Activated naive CD4-positive, alpha-beta T cell treated with anti-CD3 and anti-CD28 coated beads, Interleukin-2, amount 50 U/mL, for 16 hours (primary cell): ENCODE data around the gene MROH2B.

Source experiments
- DNase-seq: peaks from one replicate; pipeline ENCODE4 v3.0.0-alpha.2; 2020

The MROH2B gene

DNA sequence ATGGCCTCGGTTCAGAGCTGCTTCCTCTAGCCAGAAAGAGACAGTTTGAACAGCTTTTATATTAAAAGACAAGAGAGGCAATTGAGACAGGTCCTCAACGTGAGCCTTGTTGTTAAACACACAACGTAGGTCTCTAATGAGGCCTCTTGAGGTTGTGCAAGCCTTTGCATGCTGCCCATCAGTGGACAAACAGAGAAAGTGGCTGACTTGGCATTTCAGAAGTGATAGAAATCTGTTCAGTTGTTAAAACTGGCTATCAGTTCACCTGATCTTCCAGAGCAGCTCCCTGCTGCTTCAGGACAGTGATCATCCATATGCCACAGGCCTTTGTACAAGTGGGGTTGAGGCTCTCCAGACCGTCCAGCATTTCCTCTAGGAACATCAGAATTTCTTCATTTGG is 58.8 kb downstream of the MROH2B start:
- no peak for DNase-seq

- DNase-seq: no peak
These were observed 60.6 kb downstream of the MROH2B start for GRCh38 chr5:41010572-41010971.

- no peak for DNase-seq
These were observed 61.9 kb downstream of the MROH2B start for GRCh38 chr5:41009232-41009631.

DNA sequence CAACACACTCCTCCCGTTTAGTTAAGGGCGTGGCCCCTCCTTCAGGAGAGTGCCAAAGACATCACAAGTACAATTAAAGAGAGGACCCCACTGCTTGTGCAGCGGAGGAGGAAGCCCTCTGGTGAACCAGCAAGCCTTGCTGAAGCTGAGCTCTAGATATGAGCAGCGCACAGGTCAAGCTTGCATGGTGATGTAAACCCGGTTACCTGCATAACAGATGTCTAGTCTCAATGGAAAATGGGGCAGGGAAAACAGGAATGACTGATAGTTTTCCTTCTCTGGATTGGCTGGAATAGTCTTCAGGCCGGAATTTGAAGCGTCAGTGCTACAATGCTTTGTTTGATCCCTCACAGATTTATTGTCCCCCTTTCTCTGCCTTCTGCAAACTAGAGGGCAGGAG is 66.2 kb downstream of the MROH2B start:
- DNase-seq: no peak

DNA sequence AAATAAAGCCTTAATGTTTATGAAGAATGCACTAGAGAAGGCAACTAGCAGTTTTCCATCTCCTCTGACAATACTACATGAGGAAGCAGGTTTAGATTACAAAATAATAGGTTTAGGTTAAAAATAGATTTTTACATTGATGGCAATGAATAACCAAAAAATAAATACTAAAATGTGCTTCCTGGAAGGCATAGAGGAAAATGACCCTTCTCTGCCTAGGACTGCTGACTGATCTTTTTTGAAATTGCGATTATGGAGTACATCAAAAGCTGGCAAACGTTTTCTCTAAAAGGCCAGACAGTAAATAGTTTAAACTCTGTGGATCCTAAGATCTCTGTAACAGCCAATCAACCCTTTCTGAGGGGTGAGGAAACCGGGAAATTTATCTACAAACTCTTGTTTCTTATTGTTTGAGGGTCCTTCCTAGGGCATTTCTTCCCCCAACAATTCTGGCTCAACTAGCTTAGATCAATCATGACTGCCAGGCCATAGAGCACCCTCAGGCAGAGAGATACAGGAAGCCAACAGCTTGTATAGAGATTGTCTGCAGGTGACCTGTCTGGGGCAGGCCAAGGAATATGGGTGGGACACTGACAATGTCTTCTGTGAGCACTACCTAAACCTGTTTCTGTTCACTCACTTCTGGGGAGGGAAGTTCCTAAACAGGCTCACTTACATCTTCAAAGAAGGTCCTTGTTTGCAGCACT is 67.3 kb downstream of the MROH2B start:
- no peak for DNase-seq

GRCh38 chr5:40999966-41000365 is 71.2 kb downstream of the MROH2B start:
- no peak for DNase-seq

GRCh38 chr5:40999142-40999541 is 72.0 kb downstream of the MROH2B start:
- DNase-seq: no peak

GRCh38 chr5:40995801-40996586 is 75.1 kb downstream of the MROH2B start:
- DNase-seq: no peak

- DNase-seq: no peak
These were observed 79.1 kb downstream of the MROH2B start for GRCh38 chr5:40991981-40992559.

DNA sequence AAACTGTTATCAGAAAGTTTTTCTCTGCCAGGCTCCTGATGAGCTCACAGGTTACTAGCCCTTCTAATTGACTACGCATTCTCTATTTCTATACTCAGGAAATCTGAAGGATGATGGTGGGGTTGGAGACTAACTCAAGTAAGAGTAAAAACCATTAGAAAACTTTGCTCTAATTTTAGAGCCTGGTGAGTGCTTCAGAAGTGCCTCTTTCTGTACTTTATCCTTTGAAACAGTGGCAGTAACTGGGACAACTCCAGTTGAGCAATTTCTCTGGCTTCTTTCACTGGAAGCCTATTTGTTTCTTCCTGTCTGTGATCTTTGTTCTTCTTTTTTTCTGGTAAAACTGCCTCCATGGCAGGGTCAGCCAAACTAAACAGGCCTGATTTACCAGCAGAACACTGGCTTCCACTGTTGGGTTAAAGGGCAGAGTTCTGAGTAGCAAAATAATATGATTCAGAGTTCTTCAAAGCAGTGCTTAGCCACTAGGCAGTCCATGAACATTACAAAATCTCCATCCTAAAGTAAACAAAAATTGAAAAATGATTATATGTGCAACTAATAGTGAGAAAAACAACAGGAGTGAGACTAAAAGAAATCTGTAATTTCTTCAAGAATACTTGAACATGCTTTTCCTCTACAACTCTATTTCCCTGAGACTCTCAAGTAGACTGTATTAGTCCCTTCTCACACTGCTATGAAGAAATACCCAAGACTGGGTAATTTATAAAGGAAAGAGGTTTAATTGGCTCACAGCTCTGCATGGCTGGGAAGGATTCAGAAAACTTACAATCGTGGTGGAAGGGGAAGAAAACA is 79.8 kb downstream of the MROH2B start:
- DNase-seq: no peak

DNA sequence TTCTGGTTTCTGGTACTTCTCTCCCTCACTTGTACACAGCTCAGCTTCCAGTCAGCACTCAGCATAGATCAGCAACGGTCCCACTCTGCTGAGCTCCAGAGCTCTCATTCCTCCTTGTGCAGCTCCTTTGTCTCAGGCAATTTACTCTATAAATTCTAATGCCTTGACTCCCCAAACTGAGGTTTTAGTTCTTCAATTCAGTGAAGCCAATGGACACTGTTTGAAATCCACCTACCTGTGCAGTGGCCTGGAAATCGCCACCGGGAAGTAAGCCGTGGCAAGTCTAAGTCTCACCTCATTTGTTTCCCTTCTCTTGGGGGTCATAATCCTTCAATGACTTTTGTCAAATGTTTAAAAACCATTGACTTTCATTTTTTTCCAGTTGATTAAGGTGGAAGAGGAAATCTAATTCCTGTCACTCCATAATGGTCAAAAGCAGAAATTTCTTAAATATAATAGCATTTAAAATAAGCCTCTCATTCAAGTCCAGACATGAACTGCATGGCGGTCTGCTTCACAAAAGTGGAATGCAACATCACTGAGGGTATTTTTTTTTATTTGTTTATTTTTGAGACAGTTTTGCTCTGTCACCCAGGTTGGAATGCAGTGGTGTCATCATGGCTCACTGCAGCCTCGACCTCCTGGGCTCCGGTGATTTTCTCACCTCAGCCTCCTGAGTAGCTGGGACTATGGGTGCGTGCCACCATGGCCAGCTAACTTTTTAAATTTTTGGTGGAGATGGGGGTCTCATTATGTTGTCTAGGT is 82.2 kb downstream of the MROH2B start:
- no peak for DNase-seq

DNA sequence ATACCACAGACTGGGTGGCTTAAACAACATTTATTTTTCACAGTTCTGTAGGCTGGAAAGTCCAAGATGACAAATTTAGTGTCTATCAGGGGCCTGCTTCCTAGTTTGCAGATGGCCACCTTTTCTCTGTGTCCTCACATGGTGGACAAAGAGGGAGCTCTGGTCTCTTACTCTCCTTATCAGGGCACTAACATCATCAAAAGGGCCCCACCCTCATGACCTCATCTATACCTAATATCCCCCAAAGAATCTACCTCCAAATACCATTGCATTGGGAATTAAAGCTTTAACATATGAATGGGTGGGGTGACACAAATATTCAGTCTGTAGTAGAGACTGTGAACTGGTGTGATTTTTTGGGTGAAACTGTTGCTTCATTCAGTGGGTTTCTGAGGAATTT is 83.8 kb downstream of the MROH2B start:
- DNase-seq: no peak

DNA sequence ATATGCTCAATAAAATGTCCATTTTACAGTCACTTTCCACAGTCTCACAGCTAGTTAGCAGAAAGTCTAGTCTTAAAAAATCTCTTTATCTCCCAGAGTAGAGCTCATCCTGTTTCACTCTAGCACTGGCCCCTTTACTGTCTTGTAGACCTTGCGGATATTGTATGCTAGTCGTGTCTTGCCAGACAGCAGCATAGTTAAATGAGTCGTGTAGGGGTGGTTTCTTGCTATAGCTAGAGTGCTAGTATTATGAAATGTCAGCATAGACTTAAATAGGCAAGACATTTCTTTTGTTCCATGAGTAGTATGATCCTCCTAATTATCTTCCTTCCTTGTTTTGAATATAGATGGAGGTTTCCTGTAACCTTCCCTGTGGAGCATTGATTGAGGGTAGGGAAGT is 84.5 kb downstream of the MROH2B start:
- no peak for DNase-seq

DNA sequence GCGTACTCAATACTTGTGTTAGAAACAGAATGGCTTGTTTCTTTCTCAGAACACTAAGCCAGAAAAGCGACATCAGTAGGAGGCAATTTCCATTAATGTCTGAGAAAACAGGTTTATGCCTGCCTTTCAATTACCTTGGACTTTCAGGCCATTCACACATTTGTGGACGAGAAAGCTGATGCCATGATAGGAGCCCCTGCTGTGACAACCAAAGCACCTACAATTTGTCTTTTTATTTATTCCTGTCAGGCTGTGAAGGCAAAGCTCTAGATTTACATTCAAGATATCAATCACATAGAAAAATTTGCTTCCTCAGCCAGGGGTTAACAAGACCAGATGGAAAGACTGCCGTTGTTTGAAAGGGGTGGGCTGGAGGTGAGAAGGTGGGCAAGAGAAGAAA is 85.6 kb downstream of the MROH2B start:
- DNase-seq: no peak

DNA sequence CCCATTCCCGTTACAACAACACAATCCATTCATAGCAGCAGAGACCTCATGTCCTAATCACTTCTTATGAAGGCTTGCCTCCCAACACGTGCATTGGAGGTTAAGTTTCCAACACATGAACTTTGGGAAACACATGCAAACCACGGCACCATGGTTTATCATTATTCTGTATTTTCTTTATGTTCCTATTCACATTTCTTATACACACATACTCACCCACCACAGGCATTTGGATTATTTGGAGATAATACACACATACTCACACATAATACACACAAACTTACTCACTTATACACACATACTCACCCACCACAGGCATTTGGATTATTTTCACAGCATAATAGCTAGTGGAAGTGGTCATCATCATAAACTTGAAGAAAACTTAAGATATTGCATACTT is 86.3 kb downstream of the MROH2B start:
- no peak for DNase-seq

DNA sequence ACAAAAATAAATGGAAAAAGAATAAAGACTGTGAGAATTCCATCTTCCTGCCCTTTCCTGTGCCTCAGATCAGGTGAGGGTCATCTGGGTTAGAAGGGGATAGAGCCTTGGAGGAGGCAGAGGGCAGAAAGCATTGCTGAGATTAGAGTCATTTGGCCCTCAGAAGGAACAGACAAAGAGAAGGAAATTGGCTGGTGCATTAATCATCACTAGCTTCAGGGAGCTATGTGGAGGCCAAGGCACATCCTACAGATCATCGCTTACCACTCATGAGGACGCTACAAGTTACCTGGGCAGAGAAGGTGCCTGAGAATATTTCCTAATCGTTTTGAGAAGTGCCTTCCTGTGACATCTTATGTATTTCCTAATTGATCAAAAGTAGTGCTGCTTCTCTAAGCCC is 87.4 kb downstream of the MROH2B start:
- no peak for DNase-seq

- no peak for DNase-seq
These were observed 89.7 kb downstream of the MROH2B start for GRCh38 chr5:40981420-40981819.

DNA sequence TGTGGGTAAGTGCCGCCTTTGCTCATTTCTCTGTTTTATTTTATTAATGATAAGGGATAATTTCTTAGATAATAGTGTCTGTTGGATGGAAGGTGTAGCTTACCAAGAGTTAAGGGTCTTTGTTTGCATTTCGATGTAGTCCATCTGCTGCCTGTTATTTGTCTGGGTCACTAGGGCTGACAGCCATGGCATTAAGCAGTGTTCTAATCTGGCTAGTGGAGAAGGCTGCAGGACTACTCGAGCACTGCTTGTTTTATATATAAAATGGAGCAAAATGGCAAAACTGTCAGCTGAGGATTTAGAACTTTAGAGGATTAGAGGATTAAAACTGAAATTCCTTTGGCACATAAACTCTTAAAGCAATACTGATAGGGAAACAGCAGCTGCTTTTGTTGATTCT is 94.3 kb downstream of the MROH2B start:
- no peak for DNase-seq

DNA sequence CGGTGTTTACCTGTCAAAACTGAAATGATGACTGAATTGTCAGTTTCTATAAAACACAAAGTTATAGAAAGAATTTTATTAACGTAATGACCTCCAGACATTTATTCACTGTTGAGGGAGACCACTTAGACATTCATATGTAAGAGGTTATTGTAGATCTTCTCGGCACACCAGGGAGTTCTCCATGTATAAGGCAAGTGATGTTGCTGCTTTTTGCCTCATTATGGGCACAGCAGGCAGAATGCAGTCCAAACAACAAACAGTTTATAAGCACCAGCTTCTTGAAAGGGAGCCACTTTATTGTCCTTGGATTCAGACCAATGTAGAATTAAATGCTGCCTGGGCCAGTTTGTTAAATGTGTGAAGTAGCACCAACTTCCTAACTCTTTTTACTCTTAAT is 95.1 kb downstream of the MROH2B start:
- no peak for DNase-seq

- DNase-seq: no peak
These were observed 97.7 kb downstream of the MROH2B start for GRCh38 chr5:40973364-40974004.

GRCh38 chr5:40972434-40972833 is 98.7 kb downstream of the MROH2B start:
- no peak for DNase-seq
